Right atrium auricular region (tissue), 2 donors: ENCODE results near the gene FRMD4A. TPM values are rescaled to one million over a fixed set of nuclear protein-coding genes. Genes with fewer than 3 reads are reported as not detected.

ENCODE experiments used
- DNase-seq: peaks from one replicate; pipeline ENCODE4 v3.0.0-alpha.2; 2019; ENCODE audit warnings: low spot score
- H3K27ac ChIP-seq, 2 donors: fragments of 200-600 bp; sonication (generic); 1 replicate in 1 of 2; 2 replicates in 1 of 2; pipeline ENCODE4 v1.5.1; 2016 to 2019
- H3K27me3 ChIP-seq, 2 donors: fragments of 200-600 bp; sonication (generic); one replicate each; pipeline versions ENCODE4 v1.5.1 to v1.6.0; 2017 to 2019
- H3K36me3 ChIP-seq: fragments of 200-600 bp; sonication (generic); one replicate; pipeline ENCODE4 v1.5.1; 2016
- H3K4me1 ChIP-seq, 2 donors: fragments of 200-600 bp; sonication (generic); one replicate each; pipeline versions ENCODE4 v1.5.1 to v1.6.0; 2017 to 2019
- H3K4me3 ChIP-seq, 2 donors: fragments of 200-600 bp; sonication (generic); 1 replicate in 1 of 2; 2 replicates in 1 of 2; pipeline ENCODE4 v1.5.1; 2017 to 2019; ENCODE audit warnings: mild to moderate bottlenecking in 1 of 2, moderate library complexity in 1 of 2
- H3K9me3 ChIP-seq, 2 donors: fragments of 200-600 bp; sonication (generic); one replicate each; pipeline ENCODE4 v1.5.1; 2019
- CTCF ChIP-seq, 2 donors: fragments of 200-600 bp; sonication (generic); IDR thresholded peaks; one replicate each; pipeline ENCODE4 v1.5.1; 2019; ENCODE audit warnings: antibody characterized with exemption in 2 of 2
- total RNA-seq, 2 donors: library from RNA; depleted of rRNA; stranded (reverse); fragments of >200 nt; gene quantifications; one replicate each; pipeline ENCODE4 v1.1.0, GENCODE V29; 2016

The FRMD4A gene
- total RNA-seq, 2 donors from 2014 or later: 15.9 to 22.9 TPM

GRCh38 chr10:14062528-14063260, 268.0 kb downstream of the FRMD4A start:
- no peak overlapping the region for H3K27ac ChIP-seq
- no peak for DNase-seq
- H3K4me3 ChIP-seq: no peak overlapping the region
- H3K36me3 ChIP-seq: no peaks in the 10 kb centered on the region
- no peak for TF ChIP-seq CTCF (IDR thresholded peaks at IDR 0.05)
- no peaks in the 10 kb centered on the region for H3K27me3 ChIP-seq
- no peaks in the 10 kb centered on the region for H3K9me3 ChIP-seq
- no peaks in the 10 kb centered on the region for H3K4me1 ChIP-seq

- no peak for TF ChIP-seq CTCF (IDR thresholded peaks at IDR 0.05)
- H3K4me3 ChIP-seq: no peak overlapping the region
Observed at GRCh38 chr10:14060320-14061070, 270.2 kb downstream of the FRMD4A start.

GRCh38 chr10:14056610-14057332, 274.0 kb downstream of the FRMD4A start:
- H3K4me3 ChIP-seq: no peak overlapping the region
- no peaks in the 10 kb centered on the region for H3K27me3 ChIP-seq
- no peaks in the 10 kb centered on the region for H3K9me3 ChIP-seq
- no peak for DNase-seq
- no peak overlapping the region for H3K27ac ChIP-seq
- no peak for TF ChIP-seq CTCF (IDR thresholded peaks at IDR 0.05)
- no peaks in the 10 kb centered on the region for H3K36me3 ChIP-seq
- H3K4me1 ChIP-seq: no peaks in the 10 kb centered on the region

More at GRCh38 chr10:14060320-14061070, 270.2 kb downstream of the FRMD4A start:
- H3K4me1 ChIP-seq: no peaks in the 10 kb centered on the region
- H3K27ac ChIP-seq: no peak overlapping the region
- no peaks in the 10 kb centered on the region for H3K27me3 ChIP-seq
- DNase-seq: no peak
- H3K9me3 ChIP-seq: no peaks in the 10 kb centered on the region
- no peaks in the 10 kb centered on the region for H3K36me3 ChIP-seq

- DNase-seq: no peak
- no peak overlapping the region for H3K27ac ChIP-seq
- H3K4me3 ChIP-seq: no peak overlapping the region
- TF ChIP-seq CTCF (IDR thresholded peaks at IDR 0.05): no peak
- H3K9me3 ChIP-seq: no peaks in the 10 kb centered on the region
- H3K4me1 ChIP-seq: no peaks in the 10 kb centered on the region
- H3K27me3 ChIP-seq: no peaks in the 10 kb centered on the region
- no peaks in the 10 kb centered on the region for H3K36me3 ChIP-seq
Observed at GRCh38 chr10:14052931-14053330, 277.8 kb downstream of the FRMD4A start.

GRCh38 chr10:14050598-14050997, 280.1 kb downstream of the FRMD4A start:
- no peak for DNase-seq
- Histone ChIP-seq H3K4me1 (no peaks in the 10 kb centered on the region), H3K4me3 (no peak overlapping the region), H3K36me3 (no peaks in the 10 kb centered on the region), H3K27me3 (no peaks in the 10 kb centered on the region), H3K9me3 (no peaks in the 10 kb centered on the region), H3K27ac (no peak overlapping the region)
- TF ChIP-seq CTCF (IDR thresholded peaks at IDR 0.05): no peak
